ENCODE results near the gene CST7.

CST7 gene

GRCh38 chr20:24978513-24978912 is 29.4 kb downstream of the CST7 start:
- no peak for TF ChIP-seq CTCF (IDR thresholded peaks at IDR 0.05)

GRCh38 chr20:24979036-24979960 is 30.2 kb downstream of the CST7 start:
- TF ChIP-seq CTCF (IDR thresholded peaks at IDR 0.05) = no peak

GRCh38 chr20:24980291-24981053 is 31.4 kb downstream of the CST7 start:
- TF ChIP-seq CTCF (IDR thresholded peaks at IDR 0.05) = no peak

- no peak for TF ChIP-seq CTCF (IDR thresholded peaks at IDR 0.05)
Observed at GRCh38 chr20:24981282-24981681, 32.2 kb downstream of the CST7 start.

GRCh38 chr20:24981790-24982189 is 32.7 kb downstream of the CST7 start:
- no peak for TF ChIP-seq CTCF (IDR thresholded peaks at IDR 0.05)

GRCh38 chr20:24983896-24984295 is 34.8 kb downstream of the CST7 start:
- TF ChIP-seq CTCF (IDR thresholded peaks at IDR 0.05) = no peak

- no peak for TF ChIP-seq CTCF (IDR thresholded peaks at IDR 0.05)
Observed at GRCh38 chr20:24984961-24985640, 36.0 kb downstream of the CST7 start.
